ENCODE measurements around the gene ZNF593OS. TPM values are rescaled to one million over a fixed set of nuclear protein-coding genes. Genes with fewer than 3 reads are reported as not detected.

Gene ZNF593OS
- polyA plus RNA-seq, 1 experiment: not detected

GRCh38 chr1:26163684-26164035, 8.0 kb downstream of the ZNF593OS start:
- no peak for DNase-seq (ENCODE audit: low read depth)
- TF ChIP-seq CTCF (IDR thresholded peaks at IDR 0.05; ENCODE audit: insufficient read depth, low read depth, low read length): no peak
- Histone ChIP-seq H3K27me3 (ENCODE audit: control insufficient read depth, insufficient read depth, low read length) (peaks cover 5% of the 10 kb centered on the region), H3K4me3 (ENCODE audit: low read depth, low read length) (no peak overlapping the region), H3K36me3 (ENCODE audit: control insufficient read depth, insufficient read depth, low read length) (no peaks in the 10 kb centered on the region)
- CTCF ChIA-PET: interaction anchor here (0.7 to 1.8 kb wide), 10 partner anchors 9 to 128 kb away, joined by 3 to 10 read pairs (median 4); no protein-coding TSS in a partner anchor
- POLR2A ChIA-PET: no interaction called here

- Histone ChIP-seq H3K36me3 (ENCODE audit: control insufficient read depth, insufficient read depth, low read length) (no peaks in the 10 kb centered on the region), H3K4me3 (ENCODE audit: low read depth, low read length) (peak overlapping the region; percentile 42), H3K27me3 (ENCODE audit: control insufficient read depth, insufficient read depth, low read length) (peaks cover 10% of the 10 kb centered on the region)
- DNase-seq (ENCODE audit: low read depth): no peak
- no peak for TF ChIP-seq CTCF (IDR thresholded peaks at IDR 0.05; ENCODE audit: insufficient read depth, low read depth, low read length)
- ChIA-PET POLR2A (no interaction called here), CTCF (interaction anchor here (0.7 to 2.5 kb wide), 8 partner anchors 7 to 228 kb away, joined by 3 to 10 read pairs (median 4); no protein-coding TSS in a partner anchor)
Measured at GRCh38 chr1:26162220-26162709, 9.4 kb downstream of the ZNF593OS start.

- Histone ChIP-seq H3K27me3 (ENCODE audit: control insufficient read depth, insufficient read depth, low read length) (peaks cover 10% of the 10 kb centered on the region), H3K4me3 (ENCODE audit: low read depth, low read length) (peak overlapping the region; percentile 42), H3K36me3 (ENCODE audit: control insufficient read depth, insufficient read depth, low read length) (no peaks in the 10 kb centered on the region)
- POLR2A ChIA-PET: no interaction called here
- CTCF ChIA-PET: interaction anchor here (0.6 to 2.5 kb wide), 9 partner anchors 8 to 244 kb away, joined by 3 to 6 read pairs (median 3); partner anchors contain the start of gene ZNF593
- TF ChIP-seq CTCF (IDR thresholded peaks at IDR 0.05; ENCODE audit: insufficient read depth, low read depth, low read length): 0 out of 2 replicates have a peak, but pooled peaks have one; percentile 2
- DNase-seq (ENCODE audit: low read depth): no peak
Measured at GRCh38 chr1:26161415-26162219, 10.0 kb downstream of the ZNF593OS start.

GRCh38 chr1:26160527-26161414, 10.9 kb downstream of the ZNF593OS start:
- no peak overlapping the region; the same call in 1 of the 2 replicates for H3K4me3 ChIP-seq (ENCODE audit: low read depth, low read length)
- POLR2A ChIA-PET: no interaction called here
- H3K27me3 ChIP-seq (ENCODE audit: control insufficient read depth, insufficient read depth, low read length): peaks cover 15% of the 10 kb centered on the region
- TF ChIP-seq CTCF (IDR thresholded peaks at IDR 0.05; ENCODE audit: insufficient read depth, low read depth, low read length): no peak
- no peaks in the 10 kb centered on the region for H3K36me3 ChIP-seq (ENCODE audit: control insufficient read depth, insufficient read depth, low read length)
- CTCF ChIA-PET: interaction anchor here (0.6 to 2.5 kb wide), 7 partner anchors 9 to 243 kb away, joined by 3 to 6 read pairs (median 4); partner anchors contain the start of gene ZNF593
- no peak for DNase-seq (ENCODE audit: low read depth)

- DNase-seq (ENCODE audit: low read depth): no peak
- ChIA-PET CTCF (interaction anchor here (1.8 kb wide), 1 partner anchor 15 kb away, joined by 6 read pairs; no protein-coding TSS in a partner anchor), POLR2A (interaction anchor here (0.6 kb wide), 1 partner anchor 70 kb away, joined by 3 read pairs; no protein-coding TSS in a partner anchor)
- TF ChIP-seq CTCF (IDR thresholded peaks at IDR 0.05; ENCODE audit: insufficient read depth, low read depth, low read length): no peak
- Histone ChIP-seq H3K36me3 (ENCODE audit: control insufficient read depth, insufficient read depth, low read length) (no peaks in the 10 kb centered on the region), H3K4me3 (ENCODE audit: low read depth, low read length) (no peak overlapping the region), H3K27me3 (ENCODE audit: control insufficient read depth, insufficient read depth, low read length) (peaks cover 19% of the 10 kb centered on the region)
Measured at GRCh38 chr1:26159743-26160039, 11.9 kb downstream of the ZNF593OS start.

Measured in BJ (cell line).